Fibroblast of skin of abdomen (primary cell): ENCODE results near the gene OR9Q2. TPM values are rescaled to one million over a fixed set of nuclear protein-coding genes. Genes with fewer than 3 reads are reported as not detected.
"Not testable (repeated sequence)": the region's sequence is repeated elsewhere in the genome, so short reads cannot be mapped to it uniquely, and the experiment has no call there.

Experiments used
- DNase-seq: peaks from one replicate; pipeline ENCODE4 v3.0.0-alpha.2; 2013
- polyA plus RNA-seq, 2 experiments: library from polyadenylated mRNA; unstranded; fragments of 120-200 nt; gene quantifications; one replicate each; pipeline ENCODE4 v1.2.1, GENCODE V29; 2013; ENCODE audit not compliant: insufficient read length in 2 of 2

Gene OR9Q2
- polyA plus RNA-seq (2013, experiment 1 of 2; ENCODE audit: insufficient read length): not detected
- polyA plus RNA-seq (2013, experiment 2 of 2; ENCODE audit: insufficient read length): not detected

- DNase-seq: no peak
Observed at GRCh38 chr11:58188770-58189169, at the start of gene OR9Q2. Gene OR9Q2, plus strand, starts transcription at chr11:58189070. Its CDS starts 1,421 bp downstream, at chr11:58190491.

- no peak for DNase-seq
Observed at GRCh38 chr11:58142761-58143160, 46.1 kb upstream of the OR9Q2 start.

GRCh38 chr11:58152781-58153180, 36.1 kb upstream of the OR9Q2 start:
- DNase-seq: no peak

- no peak for DNase-seq
Observed at GRCh38 chr11:58164389-58164788, 24.5 kb upstream of the OR9Q2 start.

GRCh38 chr11:58164990-58165389, 23.9 kb upstream of the OR9Q2 start:
- DNase-seq: no peak

GRCh38 chr11:58165504-58166106, 23.3 kb upstream of the OR9Q2 start:
- DNase-seq: no peak

GRCh38 chr11:58177409-58178054, 11.3 kb upstream of the OR9Q2 start:
- no peak for DNase-seq

- DNase-seq: no peak
Observed at GRCh38 chr11:58178444-58178843, 10.4 kb upstream of the OR9Q2 start.

- no peak for DNase-seq
Observed at GRCh38 chr11:58179648-58180047, 9.2 kb upstream of the OR9Q2 start.

GRCh38 chr11:58186938-58187337, 1.9 kb upstream of the OR9Q2 start:
- no peak for DNase-seq

GRCh38 chr11:58192229-58192628, 3.4 kb downstream of the OR9Q2 start:
- DNase-seq: no peak

GRCh38 chr11:58193391-58193790, 4.5 kb downstream of the OR9Q2 start:
- no peak for DNase-seq

GRCh38 chr11:58195939-58196338, 7.1 kb downstream of the OR9Q2 start:
- no peak for DNase-seq

- DNase-seq: no peak
Observed at GRCh38 chr11:58199271-58199670, 10.4 kb downstream of the OR9Q2 start.

- no peak for DNase-seq
Observed at GRCh38 chr11:58204042-58204441, 15.2 kb downstream of the OR9Q2 start, which contains the start of gene OR1S2. Gene OR1S2, minus strand, starts transcription at chr11:58204142. Its CDS starts 0 bp downstream, at chr11:58204142.

- DNase-seq: not testable (repeated sequence)
Observed at GRCh38 chr11:58212420-58212819, 23.6 kb downstream of the OR9Q2 start, which contains the start of gene OR1S1. Gene OR1S1, plus strand, starts transcription at chr11:58212720.

- DNase-seq: no peak
Observed at GRCh38 chr11:58216476-58216875, 27.6 kb downstream of the OR9Q2 start.

- no peak for DNase-seq
Observed at GRCh38 chr11:58222721-58223120, 33.9 kb downstream of the OR9Q2 start.

- no peak for DNase-seq
Observed at GRCh38 chr11:58227956-58228615, 39.2 kb downstream of the OR9Q2 start.
